ENCODE data around the gene RBM11.

The RBM11 gene

GRCh38 chr21:14251336-14251735 lies 35.4 kb downstream of the RBM11 start:
- H3K27me3 Mint-ChIP-seq, result peaks cover 13% of the 10 kb centered on the region
- H3K9me3 Mint-ChIP-seq, result no peaks in the 10 kb centered on the region
- no peak overlapping the region for H3K4me3 Mint-ChIP-seq
- H3K36me3 Mint-ChIP-seq (ENCODE audit: low read depth), result no peaks in the 10 kb centered on the region
- DNase-seq, result no peak
- no peak overlapping the region for H3K27ac Mint-ChIP-seq
- H3K4me1 Mint-ChIP-seq (ENCODE audit: low read depth), result peaks cover 3% of the 10 kb centered on the region

GRCh38 chr21:14259747-14260146 lies 43.8 kb downstream of the RBM11 start:
- Mint-ChIP-seq H3K36me3 (ENCODE audit: low read depth) (no peaks in the 10 kb centered on the region), H3K27ac (no peak overlapping the region), H3K27me3 (peaks cover 2% of the 10 kb centered on the region), H3K9me3 (no peaks in the 10 kb centered on the region), H3K4me3 (no peak overlapping the region), H3K4me1 (ENCODE audit: low read depth) (peaks cover 6% of the 10 kb centered on the region)
- DNase-seq, result no peak

GRCh38 chr21:14260174-14260764 lies 44.3 kb downstream of the RBM11 start:
- H3K4me3 Mint-ChIP-seq, result no peak overlapping the region
- H3K36me3 Mint-ChIP-seq (ENCODE audit: low read depth), result no peaks in the 10 kb centered on the region
- H3K4me1 Mint-ChIP-seq (ENCODE audit: low read depth), result peaks cover 6% of the 10 kb centered on the region
- H3K27ac Mint-ChIP-seq, result no peak overlapping the region
- peaks cover 2% of the 10 kb centered on the region for H3K27me3 Mint-ChIP-seq
- no peaks in the 10 kb centered on the region for H3K9me3 Mint-ChIP-seq
- no peak for DNase-seq

GRCh38 chr21:14262039-14262438 lies 46.1 kb downstream of the RBM11 start:
- Mint-ChIP-seq H3K36me3 (ENCODE audit: low read depth) (no peaks in the 10 kb centered on the region), H3K4me1 (ENCODE audit: low read depth) (peaks cover 6% of the 10 kb centered on the region), H3K9me3 (no peaks in the 10 kb centered on the region), H3K27me3 (peaks cover 2% of the 10 kb centered on the region), H3K4me3 (no peak overlapping the region), H3K27ac (no peak overlapping the region)
- no peak for DNase-seq

- Mint-ChIP-seq H3K36me3 (ENCODE audit: low read depth) (no peaks in the 10 kb centered on the region), H3K4me3 (no peak overlapping the region), H3K4me1 (ENCODE audit: low read depth) (peaks cover 6% of the 10 kb centered on the region), H3K27me3 (peaks cover 2% of the 10 kb centered on the region), H3K9me3 (no peaks in the 10 kb centered on the region), H3K27ac (no peak overlapping the region)
- no peak for DNase-seq
Measured at GRCh38 chr21:14263879-14264278, 47.9 kb downstream of the RBM11 start.

GRCh38 chr21:14265023-14265422 lies 49.1 kb downstream of the RBM11 start:
- H3K36me3 Mint-ChIP-seq (ENCODE audit: low read depth), result no peaks in the 10 kb centered on the region
- H3K9me3 Mint-ChIP-seq, result no peaks in the 10 kb centered on the region
- no peak overlapping the region for H3K27ac Mint-ChIP-seq
- H3K4me1 Mint-ChIP-seq (ENCODE audit: low read depth), result peaks cover 6% of the 10 kb centered on the region
- peaks cover 6% of the 10 kb centered on the region for H3K27me3 Mint-ChIP-seq
- no peak for DNase-seq
- H3K4me3 Mint-ChIP-seq, result no peak overlapping the region

- Mint-ChIP-seq H3K27me3 (peaks cover 10% of the 10 kb centered on the region), H3K4me3 (no peak overlapping the region), H3K4me1 (ENCODE audit: low read depth) (peaks cover 6% of the 10 kb centered on the region), H3K36me3 (ENCODE audit: low read depth) (no peaks in the 10 kb centered on the region), H3K9me3 (no peaks in the 10 kb centered on the region), H3K27ac (no peak overlapping the region)
- DNase-seq, result no peak
Measured at GRCh38 chr21:14267076-14267475, 51.1 kb downstream of the RBM11 start.

- Mint-ChIP-seq H3K36me3 (ENCODE audit: low read depth) (no peaks in the 10 kb centered on the region), H3K27ac (no peak overlapping the region), H3K9me3 (no peaks in the 10 kb centered on the region), H3K27me3 (peaks cover 42% of the 10 kb centered on the region), H3K4me3 (no peak overlapping the region), H3K4me1 (ENCODE audit: low read depth) (peaks cover 5% of the 10 kb centered on the region)
- DNase-seq, result no peak
Measured at GRCh38 chr21:14270631-14271030, 54.7 kb downstream of the RBM11 start.

GRCh38 chr21:14271053-14271452 lies 55.1 kb downstream of the RBM11 start:
- Mint-ChIP-seq H3K27ac (no peak overlapping the region), H3K9me3 (no peaks in the 10 kb centered on the region), H3K4me3 (no peak overlapping the region), H3K27me3 (peaks cover 46% of the 10 kb centered on the region), H3K36me3 (ENCODE audit: low read depth) (no peaks in the 10 kb centered on the region), H3K4me1 (ENCODE audit: low read depth) (peaks cover 5% of the 10 kb centered on the region)
- no peak for DNase-seq

- no peak overlapping the region for H3K27ac Mint-ChIP-seq
- no peaks in the 10 kb centered on the region for H3K36me3 Mint-ChIP-seq (ENCODE audit: low read depth)
- H3K27me3 Mint-ChIP-seq, result peaks cover 46% of the 10 kb centered on the region
- H3K4me3 Mint-ChIP-seq, result no peak overlapping the region
- H3K4me1 Mint-ChIP-seq (ENCODE audit: low read depth), result peaks cover 5% of the 10 kb centered on the region
- H3K9me3 Mint-ChIP-seq, result no peaks in the 10 kb centered on the region
- DNase-seq, result no peak
Measured at GRCh38 chr21:14271641-14272040, 55.7 kb downstream of the RBM11 start.

- Mint-ChIP-seq H3K27ac (no peak overlapping the region), H3K4me3 (peak overlapping the region; percentile 33), H3K27me3 (peaks cover 55% of the 10 kb centered on the region), H3K4me1 (ENCODE audit: low read depth) (peaks cover 5% of the 10 kb centered on the region), H3K36me3 (ENCODE audit: low read depth) (no peaks in the 10 kb centered on the region), H3K9me3 (no peaks in the 10 kb centered on the region)
- DNase-seq, result peak; percentile 30
Measured at GRCh38 chr21:14273736-14274538, 58.0 kb downstream of the RBM11 start.

- H3K4me3 Mint-ChIP-seq, result no peak overlapping the region
- H3K9me3 Mint-ChIP-seq, result no peaks in the 10 kb centered on the region
- peaks cover 6% of the 10 kb centered on the region for H3K4me1 Mint-ChIP-seq (ENCODE audit: low read depth)
- DNase-seq, result no peak
- H3K27ac Mint-ChIP-seq, result no peak overlapping the region
- no peaks in the 10 kb centered on the region for H3K36me3 Mint-ChIP-seq (ENCODE audit: low read depth)
- H3K27me3 Mint-ChIP-seq, result peaks cover 60% of the 10 kb centered on the region
Measured at GRCh38 chr21:14275702-14276205, 59.8 kb downstream of the RBM11 start.
